LNCaP clone FGC (cell line): ENCODE results near the gene LNP1.

Experiments
- DNase-seq: peaks from one replicate; pipeline ENCODE4 v3.0.0-alpha.2; 2011; ENCODE audit warnings: low read depth
- H3K4me3 ChIP-seq: 2 replicates; pipeline ENCODE4 v1.5.1; 2011; ENCODE audit warnings: mild to moderate bottlenecking, low read depth, low read length, control low read depth
- TF ChIP-seq, protein P1 (sequence below): IDR thresholded peaks from 2 replicates; pipeline ENCODE4 v1.5.1; 2012; ENCODE audit warnings: mild to moderate bottlenecking; ENCODE audit not compliant: control insufficient read depth, insufficient read depth; ENCODE audit errors: extremely low read depth

The LNP1 gene

DNA sequence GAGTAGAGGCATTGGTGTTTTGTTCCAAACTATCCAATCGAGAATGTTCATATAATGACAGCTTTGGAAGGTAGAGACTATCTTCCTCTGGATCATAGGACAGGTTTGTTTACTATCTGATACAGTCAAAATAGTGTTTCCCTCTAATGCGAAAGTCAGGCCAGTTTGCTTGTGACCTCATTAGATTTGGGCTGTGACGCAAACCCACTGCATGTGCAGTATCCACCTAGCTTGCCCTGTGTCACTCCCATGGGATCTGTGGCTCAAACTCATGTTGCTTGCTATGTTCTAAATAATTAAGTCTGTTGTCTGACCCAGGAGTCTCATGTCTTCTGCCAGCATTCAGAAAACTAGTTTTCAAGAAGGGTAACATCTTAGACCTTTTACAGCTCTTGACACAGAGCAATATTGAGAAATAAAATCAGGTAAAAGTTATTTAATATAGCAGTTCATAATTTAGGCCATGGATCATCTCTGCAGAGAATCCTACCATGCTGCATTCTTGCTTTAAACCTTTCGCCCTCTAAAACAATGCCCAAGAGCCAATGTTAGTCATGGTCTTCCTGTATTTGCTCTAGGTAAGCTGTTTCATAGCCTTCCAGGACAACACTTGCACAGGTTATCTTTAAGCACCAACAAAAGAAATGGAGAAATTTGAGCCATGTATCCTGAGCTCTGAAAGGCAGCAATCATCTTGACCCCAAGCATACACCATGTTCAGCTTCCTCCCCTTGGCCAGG lies 40.4 kb upstream of the LNP1 start:
- no peak overlapping the region for H3K4me3 ChIP-seq
- TF ChIP-seq, protein P1, sequence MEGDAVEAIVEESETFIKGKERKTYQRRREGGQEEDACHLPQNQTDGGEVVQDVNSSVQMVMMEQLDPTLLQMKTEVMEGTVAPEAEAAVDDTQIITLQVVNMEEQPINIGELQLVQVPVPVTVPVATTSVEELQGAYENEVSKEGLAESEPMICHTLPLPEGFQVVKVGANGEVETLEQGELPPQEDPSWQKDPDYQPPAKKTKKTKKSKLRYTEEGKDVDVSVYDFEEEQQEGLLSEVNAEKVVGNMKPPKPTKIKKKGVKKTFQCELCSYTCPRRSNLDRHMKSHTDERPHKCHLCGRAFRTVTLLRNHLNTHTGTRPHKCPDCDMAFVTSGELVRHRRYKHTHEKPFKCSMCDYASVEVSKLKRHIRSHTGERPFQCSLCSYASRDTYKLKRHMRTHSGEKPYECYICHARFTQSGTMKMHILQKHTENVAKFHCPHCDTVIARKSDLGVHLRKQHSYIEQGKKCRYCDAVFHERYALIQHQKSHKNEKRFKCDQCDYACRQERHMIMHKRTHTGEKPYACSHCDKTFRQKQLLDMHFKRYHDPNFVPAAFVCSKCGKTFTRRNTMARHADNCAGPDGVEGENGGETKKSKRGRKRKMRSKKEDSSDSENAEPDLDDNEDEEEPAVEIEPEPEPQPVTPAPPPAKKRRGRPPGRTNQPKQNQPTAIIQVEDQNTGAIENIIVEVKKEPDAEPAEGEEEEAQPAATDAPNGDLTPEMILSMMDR = no peak
- no peak for DNase-seq

DNA sequence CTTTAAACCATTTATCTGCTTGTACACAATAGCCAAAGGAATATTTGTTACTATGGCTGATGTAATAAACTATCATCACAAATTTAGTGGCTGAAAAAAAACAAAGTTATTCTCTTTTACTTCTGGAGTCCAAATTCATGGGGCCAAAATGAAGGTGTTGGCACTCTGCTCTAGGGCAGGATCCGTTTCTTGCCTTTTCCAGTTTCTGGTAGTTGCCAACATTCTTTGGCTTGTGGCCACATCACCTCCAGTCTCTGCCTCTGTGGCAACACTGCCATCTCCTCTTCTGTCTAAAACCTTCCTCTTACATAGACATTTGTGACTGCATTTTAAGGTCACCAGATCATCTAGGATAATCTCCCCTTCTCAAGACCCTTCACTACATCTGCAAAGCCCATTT lies 39.4 kb upstream of the LNP1 start:
- DNase-seq = no peak
- TF ChIP-seq, protein P1 = no peak
- H3K4me3 ChIP-seq = no peak overlapping the region

DNA sequence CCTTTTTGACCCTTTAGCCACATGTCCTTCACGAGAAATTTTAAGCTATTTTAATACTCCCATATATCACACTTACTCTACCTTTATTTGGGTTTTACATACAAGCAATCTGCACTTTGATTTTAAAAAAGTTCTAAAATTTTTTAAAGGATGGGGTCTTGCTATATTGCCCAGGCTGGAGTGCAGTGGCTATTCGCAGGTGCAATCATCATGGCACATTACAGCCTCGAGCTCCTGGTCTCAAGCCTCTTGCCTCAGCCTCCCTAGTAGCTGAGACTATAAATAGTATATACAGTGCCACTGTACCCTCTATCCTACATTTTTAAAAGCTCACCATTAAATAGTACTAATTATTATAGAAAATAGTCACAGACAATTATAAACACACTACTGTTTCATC lies 36.9 kb upstream of the LNP1 start:
- no peak for DNase-seq
- TF ChIP-seq, protein P1 = no peak
- no peak overlapping the region for H3K4me3 ChIP-seq

DNA sequence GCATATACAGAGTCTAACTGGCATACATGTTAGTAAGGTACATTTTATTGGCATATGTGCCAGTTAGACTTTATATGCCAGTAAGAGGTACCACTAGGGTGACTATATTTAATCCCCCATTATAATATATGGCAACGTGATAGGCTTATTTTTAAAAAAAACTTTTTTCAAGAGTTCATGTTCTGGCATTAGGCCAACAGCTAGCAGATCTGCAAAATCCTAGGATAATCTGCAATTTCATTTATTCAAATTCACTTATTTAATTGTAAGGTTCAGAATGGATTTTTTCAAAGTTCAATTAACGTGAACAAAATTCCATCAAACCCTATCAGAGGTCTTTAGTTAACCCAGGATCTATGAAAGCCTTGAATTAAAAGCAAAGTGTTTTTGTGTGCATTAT lies 34.9 kb upstream of the LNP1 start:
- no peak for DNase-seq
- H3K4me3 ChIP-seq = no peak overlapping the region
- TF ChIP-seq, protein P1 = no peak

DNA sequence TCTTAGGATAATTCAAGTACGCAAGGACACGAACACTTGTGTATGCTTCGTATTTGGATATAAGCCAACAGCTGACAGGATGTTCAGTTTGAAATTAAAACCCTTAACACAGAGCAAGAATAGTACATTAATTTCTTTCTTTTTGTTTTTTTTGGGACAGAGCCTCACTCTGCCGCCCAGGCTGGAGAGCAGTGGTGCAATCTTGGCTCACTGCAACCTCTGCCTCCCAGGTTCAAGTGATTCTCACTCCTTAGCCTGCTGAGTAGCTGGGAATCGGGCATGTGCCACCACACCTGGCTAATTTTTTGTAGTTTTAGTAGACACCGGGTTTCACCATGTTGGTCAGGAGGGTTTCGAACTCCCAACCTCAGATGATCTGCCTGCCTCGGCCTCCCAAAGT lies 32.9 kb upstream of the LNP1 start:
- DNase-seq = no peak
- TF ChIP-seq, protein P1 = no peak

DNA sequence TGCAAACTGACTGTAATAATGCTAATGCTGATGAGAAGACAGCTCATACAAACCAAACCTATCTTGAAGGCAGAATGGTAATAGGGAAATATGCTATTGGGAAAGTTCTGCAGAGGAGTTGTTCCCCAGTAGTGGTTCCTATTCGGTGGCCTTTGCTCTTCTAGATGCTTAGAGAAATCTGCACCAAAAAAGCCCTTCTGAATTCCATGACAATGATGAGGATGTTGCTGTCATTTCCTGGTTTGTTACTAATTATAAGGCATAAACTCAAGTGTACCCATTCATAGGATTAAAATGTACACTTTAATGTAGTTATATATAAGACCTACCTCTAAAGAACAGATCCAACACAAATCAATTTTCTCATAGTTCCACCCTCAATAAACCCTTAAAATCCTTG lies 30.6 kb upstream of the LNP1 start:
- TF ChIP-seq, protein P1 = no peak
- no peak for DNase-seq
- no peak overlapping the region for H3K4me3 ChIP-seq

More for the DNA sequence above, 32.9 kb upstream of the LNP1 start:
- H3K4me3 ChIP-seq = no peak overlapping the region

DNA sequence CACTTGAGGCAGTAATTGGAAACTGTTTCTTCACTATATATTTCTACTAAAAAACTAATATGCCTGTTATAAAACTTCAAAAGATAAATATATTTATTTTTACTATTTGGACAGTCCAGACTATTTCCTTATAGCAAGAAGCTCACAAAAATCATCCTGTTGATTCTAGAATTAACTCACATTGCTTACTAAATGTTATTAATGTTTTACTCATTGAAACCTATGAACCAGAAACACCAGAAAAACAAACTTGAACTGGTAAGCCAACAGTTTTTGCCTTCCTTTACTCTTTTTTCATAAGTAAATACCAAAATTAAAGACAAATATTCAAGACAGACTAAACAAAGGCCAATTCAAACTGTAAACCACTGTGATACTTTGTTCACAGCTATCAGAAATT lies 26.8 kb upstream of the LNP1 start:
- TF ChIP-seq, protein P1 = no peak
- DNase-seq = no peak
- H3K4me3 ChIP-seq = no peak overlapping the region
